Adipose tissue (tissue), 3 donors: ENCODE measurements around the gene MSMP. TPM values are rescaled to one million over a fixed set of nuclear protein-coding genes. Genes with fewer than 3 reads are reported as not detected.

ENCODE experiments used
- H3K27ac ChIP-seq: one replicate; pipeline ENCODE4 v1.5.1; 2013; ENCODE audit warnings: low read depth, low read length
- WGBS, 3 donors: extraction: QIAGEN DNeasy Blood & Tissue Kit; methylation state at CpG; one replicate each; pipeline ENCODE4 v1.1.7; 2013; 5-methylcytosine and 5-hydroxymethylcytosine counted together
- polyA plus RNA-seq, 3 donors: library from polyadenylated mRNA; stranded (reverse); fragments of 200-250 nt; gene quantifications; one replicate each; pipeline ENCODE4 v1.2.3, GENCODE V29; 2013
- donor health status: healthy with polysubstance abuse.
- donor health status: Bipolar disorder and iron deficiency.
- donor health status: healthy.

The MSMP gene, protein sequence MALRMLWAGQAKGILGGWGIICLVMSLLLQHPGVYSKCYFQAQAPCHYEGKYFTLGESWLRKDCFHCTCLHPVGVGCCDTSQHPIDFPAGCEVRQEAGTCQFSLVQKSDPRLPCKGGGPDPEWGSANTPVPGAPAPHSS
- polyA plus RNA-seq, result under 1 TPM in 2 of 3 donors, not detected in 1; 0.30 to 1.00 TPM

DNA sequence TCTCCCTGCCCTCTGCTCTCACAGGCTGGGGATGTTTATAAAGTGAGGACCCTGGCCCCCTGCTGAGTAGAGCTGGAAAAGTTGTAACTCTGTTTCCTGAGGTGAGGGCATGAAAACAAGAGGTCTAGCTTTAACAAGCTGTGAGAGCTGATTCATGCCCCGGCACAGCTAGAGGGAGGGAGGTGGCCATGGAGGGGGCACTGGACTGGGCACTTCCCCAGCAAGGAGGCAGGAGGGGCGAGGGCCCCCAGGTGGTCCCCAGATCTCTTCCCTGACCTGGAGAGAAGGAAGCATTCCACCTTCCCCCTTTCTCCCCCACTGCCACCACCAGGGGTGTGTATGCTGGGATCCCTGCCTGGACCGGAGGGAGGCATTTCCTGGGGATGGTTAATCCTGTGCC, at the start of gene MSMP:
TSS of gene MSMP (minus strand) at position 13 of the 400 bp plus-strand sequence. CDS start 147 bp downstream, outside the sequence.
- H3K27ac ChIP-seq, result no peak within 1 kb of the TSS
- 45 to 67% (median 47%) methylated on average over 2 to 3 of the region's 3 CpGs for WGBS, 3 donors

DNA sequence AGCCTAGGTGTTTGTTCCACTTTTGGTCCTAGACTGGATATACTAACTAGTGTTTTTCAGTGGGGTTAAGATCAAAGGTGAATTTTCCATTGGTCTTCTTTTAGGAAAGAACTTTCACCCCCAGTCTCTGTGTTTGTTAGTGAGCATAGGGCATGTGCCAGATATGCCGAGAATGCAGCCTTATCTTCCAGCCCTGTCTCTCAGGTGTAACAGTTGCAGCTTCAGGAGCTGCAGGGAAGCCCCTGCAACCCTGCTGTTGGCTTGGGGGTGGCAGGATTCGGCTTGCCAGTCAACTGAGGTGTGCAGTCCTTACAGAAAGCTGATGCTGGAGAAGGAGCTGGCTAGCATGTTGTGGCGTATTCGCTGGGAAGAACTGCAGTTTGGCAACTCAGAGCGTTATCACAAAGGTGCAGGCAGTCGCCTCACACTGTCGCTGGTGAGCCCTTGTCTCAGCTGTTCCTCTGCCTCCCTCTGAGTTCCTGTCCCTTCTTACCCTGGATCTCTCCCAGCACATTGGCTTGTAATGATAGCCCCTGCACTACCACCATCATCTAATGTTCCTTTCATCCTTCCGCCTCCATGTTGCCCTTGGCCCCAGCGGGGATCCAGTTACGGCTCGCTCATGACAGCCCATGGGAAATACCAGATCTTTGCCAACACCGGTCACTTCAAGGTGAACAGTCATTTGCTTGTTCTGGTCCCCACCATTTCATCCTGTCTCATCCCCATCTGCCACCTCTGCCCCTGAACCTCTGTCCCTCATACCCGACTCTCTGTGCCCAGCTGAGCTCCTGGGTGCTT, 47.5 kb upstream of the MSMP start:
- no peak overlapping the region for H3K27ac ChIP-seq
- 86 to 91% (median 90%) methylated on average over 13 of the region's 13 CpGs for WGBS, 3 donors

DNA sequence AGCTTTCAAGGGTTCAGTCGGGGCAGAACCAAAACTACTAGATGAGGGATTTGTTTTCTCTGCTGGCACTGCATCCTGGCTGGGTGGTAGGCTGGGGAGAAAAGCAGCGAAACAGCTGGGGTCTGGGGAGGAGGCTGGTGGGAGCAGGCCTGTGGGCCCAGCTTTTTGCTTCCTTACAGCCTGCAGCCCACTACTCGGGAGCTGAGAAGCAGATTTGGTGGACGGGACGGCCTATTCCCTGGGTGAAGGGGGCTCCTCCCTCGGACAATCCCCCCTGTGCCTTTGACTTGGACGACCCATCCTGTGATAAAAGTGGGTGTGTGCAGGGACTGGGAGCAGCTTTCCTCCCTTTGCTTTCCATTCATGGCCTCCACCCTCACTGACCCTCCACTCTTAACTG, 46.5 kb upstream of the MSMP start:
- WGBS, 3 donors, result 74 to 81% (median 79%) methylated on average over 5 to 7 of the region's 7 CpGs
- no peak overlapping the region for H3K27ac ChIP-seq

DNA sequence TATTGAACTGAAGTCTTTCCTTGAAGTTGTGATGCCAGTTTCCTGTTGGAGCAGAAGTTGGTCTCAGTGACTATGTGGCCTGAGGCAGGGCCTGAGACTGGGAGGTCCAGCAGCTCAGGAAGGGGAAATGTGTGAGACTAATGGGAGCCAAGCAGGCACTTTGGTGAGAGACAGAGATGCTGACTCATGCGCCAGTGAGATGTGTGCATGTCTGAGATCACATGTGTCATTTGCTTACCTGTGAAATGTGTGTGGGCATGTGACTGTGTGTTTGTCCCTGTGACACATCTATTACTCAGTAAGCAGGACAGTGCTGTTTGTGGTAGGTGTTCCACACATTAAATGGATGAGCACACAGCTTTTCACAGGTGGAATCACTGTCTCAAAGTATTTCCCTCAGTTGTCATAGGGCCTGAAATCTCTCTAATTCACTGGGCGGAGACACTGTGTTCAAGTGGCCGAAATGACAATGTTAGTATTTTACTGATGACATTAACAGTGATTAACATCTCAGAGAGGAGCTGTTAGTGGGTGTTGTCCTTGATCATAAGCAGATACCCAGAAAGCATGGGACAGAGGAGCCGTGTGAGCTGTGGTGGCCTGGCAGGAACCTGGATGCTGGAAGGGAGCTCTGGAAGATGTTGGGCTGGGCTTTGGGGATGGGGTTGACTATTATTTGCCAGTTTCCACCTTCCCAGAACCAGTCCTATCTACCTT, 44.7 kb upstream of the MSMP start:
- no peak overlapping the region for H3K27ac ChIP-seq
- WGBS, 3 donors, result 88 to 90% (median 88%) methylated on average over 4 of the region's 4 CpGs

DNA sequence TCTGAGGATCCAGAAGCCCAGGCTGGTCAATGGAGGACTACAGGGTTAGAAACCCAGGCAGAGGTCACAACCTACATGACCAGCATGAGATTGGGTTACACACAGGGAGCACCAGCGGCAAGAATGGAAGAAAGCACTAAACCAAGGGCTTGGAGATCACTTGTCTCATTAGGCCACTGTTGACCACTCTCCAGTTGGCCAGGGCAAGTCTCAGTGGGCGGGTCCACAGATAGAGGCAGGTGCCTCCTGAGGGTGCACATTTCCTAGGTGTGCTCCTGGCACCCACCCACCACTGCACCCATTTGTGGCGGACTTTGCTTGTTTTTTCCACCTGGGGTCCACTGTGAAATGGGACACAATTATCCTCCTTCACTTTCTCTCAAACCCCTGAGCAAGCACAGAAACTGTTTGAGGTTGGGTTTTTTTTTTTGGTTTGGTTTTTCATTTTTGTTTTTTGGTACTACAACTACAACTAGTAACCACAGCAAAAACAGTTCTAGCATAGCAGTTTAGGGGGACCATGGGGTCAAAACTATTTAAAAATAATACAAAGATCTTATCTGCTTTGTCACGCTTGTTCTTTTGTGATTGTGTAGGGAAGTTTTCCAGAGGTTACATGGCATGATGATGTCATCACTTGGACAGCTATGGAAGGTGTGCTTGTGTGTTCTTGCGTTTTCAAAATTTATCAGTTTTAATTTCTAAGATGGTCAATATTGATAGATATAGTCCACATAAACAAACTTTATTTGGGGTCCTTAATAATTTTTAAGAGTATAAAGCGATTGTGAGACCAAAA, 43.4 kb upstream of the MSMP start:
- WGBS, 3 donors, result 82 to 89% (median 89%) methylated on average over 6 of the region's 6 CpGs
- H3K27ac ChIP-seq, result no peak overlapping the region

DNA sequence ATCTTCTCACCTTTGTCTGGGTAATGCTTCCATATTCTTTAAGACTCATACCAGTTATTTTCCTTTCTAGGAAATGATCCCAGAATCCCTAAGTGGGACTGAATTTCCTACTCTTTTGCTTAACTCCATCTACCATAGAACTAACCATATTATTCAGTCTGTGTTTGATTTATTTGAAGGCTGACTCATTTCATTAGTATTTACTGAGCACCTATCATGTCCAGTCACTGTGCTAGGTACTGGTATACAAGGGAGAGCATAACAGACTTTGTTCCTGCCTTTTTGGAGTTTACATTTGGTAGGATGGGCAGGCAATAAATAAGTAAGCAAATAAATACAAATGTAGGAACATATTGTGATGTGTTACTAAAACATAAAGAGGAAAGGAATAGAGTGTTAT, 41.6 kb upstream of the MSMP start:
- no peak overlapping the region for H3K27ac ChIP-seq

DNA sequence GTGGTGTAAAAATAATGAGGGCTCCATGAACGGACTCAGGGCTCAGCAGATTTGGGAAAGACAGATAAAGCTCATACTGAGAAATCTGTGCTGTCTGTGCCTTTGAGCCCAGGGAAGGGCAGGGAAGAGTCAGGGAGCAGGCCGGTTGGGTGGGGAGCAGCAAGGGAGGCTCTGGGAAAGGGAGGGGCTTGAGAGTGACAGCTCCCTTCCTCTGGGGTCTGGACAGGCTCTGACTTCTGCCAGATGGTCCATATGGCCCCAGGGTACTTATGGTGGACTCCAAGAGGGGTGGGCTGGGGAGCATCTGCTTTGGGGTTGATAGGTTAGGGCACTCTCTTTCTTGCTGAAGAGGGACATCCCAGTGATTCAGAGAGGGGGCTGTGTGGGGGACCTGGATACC, 39.4 kb upstream of the MSMP start:
- H3K27ac ChIP-seq, result no peak overlapping the region
- 50 to 77% (median 74%) methylated on average over 2 of the region's 2 CpGs for WGBS, 3 donors

DNA sequence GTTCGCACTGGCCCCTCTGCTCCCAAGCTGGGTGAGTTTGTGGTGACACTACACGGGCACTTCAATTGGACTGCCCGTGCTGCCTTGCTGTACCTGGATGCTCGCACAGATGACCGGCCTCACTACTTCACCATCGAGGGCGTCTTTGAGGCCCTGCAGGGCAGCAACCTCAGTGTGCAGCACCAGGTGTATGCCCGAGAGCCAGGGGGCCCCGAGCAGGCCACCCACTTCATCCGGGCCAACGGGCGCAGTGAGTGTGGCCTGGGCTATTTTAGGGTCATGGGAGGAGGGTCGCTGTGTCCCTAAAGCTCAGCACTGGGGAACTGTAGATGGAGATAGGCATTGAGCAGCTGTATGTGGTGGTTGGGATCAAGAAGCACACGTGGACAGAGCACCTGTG, 38.8 kb upstream of the MSMP start:
- H3K27ac ChIP-seq, result no peak overlapping the region
- WGBS, 3 donors, result 88 to 93% (median 93%) methylated on average over 14 of the region's 14 CpGs

DNA sequence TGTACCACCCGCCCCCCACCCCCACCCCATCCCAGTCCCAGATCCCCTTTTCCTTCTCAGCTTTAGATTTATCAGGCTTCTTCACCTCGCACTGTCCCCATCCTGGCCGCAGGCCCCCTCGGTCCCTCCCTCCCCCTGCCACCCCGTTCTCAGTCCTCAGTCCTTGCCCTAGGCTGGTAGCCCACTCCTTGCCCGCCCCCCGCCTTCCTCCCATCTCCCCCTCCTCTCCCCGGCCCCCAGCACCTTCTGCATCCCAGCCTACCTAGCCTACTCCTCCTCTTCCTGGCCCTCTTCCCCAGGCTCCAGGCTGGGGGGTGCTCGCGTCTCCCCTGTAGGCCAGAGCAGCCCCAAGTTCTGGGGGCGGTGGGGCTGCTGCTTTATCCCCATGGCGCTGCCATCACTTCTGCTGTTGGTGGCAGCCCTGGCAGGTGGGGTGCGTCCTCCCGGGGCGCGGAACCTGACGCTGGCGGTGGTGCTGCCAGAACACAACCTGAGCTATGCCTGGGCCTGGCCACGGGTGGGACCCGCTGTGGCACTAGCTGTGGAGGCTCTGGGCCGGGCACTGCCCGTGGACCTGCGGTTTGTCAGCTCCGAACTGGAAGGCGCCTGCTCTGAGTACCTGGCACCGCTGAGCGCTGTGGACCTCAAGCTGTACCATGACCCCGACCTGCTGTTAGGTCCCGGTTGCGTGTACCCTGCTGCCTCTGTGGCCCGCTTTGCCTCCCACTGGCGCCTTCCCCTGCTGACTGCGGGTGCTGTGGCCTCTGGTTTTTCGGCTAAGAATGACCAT, 38.1 kb upstream of the MSMP start:
- H3K27ac ChIP-seq, result no peak overlapping the region

DNA sequence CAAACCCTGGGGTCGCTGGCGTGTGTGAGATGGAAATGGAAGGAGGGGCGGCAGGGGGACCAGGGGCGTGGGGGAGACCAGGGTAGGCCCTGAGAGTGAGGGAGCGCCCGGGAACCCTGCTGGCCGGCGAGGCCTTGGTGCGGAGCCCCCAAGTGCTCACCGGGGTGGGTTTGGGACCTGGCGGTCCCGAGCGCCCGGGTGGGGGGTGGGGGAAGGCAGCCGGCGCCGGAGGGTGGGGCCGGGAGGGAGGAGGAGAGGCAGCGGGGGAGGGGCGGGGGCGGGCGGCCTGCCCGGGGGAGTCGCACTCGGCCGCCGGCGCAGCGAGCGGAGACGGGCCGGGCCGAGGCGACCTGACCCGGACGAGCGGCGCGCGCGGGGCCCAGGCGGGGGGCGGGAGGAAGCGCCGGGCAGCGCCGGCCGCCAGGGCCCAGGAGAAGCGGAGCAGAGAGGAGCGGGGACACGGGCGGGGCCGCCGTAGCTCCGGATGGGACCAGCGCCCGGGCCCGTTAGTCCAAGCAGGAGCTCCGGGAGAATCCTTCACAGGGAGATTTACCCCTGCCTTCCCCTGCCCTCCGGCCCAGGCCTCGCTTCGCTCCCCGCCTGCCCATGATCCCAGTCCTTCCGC, 37.3 kb upstream of the MSMP start, which contains the start of gene NPR2:
TSS of gene NPR2 (plus strand) at position 295 of the 625 bp plus-strand sequence. CDS start 818 bp downstream, outside the sequence.
- 7 to 26% (median 17%) methylated on average over 17 to 63 of the region's 64 CpGs for whole genome bisulfite sequencing, 3 donors
- no peak within 1 kb of the TSS for H3K27ac ChIP-seq

More for the DNA sequence above, 38.1 kb upstream of the MSMP start:
- 80 to 88% (median 82%) methylated on average over 32 to 34 of the region's 34 CpGs for WGBS, 3 donors

DNA sequence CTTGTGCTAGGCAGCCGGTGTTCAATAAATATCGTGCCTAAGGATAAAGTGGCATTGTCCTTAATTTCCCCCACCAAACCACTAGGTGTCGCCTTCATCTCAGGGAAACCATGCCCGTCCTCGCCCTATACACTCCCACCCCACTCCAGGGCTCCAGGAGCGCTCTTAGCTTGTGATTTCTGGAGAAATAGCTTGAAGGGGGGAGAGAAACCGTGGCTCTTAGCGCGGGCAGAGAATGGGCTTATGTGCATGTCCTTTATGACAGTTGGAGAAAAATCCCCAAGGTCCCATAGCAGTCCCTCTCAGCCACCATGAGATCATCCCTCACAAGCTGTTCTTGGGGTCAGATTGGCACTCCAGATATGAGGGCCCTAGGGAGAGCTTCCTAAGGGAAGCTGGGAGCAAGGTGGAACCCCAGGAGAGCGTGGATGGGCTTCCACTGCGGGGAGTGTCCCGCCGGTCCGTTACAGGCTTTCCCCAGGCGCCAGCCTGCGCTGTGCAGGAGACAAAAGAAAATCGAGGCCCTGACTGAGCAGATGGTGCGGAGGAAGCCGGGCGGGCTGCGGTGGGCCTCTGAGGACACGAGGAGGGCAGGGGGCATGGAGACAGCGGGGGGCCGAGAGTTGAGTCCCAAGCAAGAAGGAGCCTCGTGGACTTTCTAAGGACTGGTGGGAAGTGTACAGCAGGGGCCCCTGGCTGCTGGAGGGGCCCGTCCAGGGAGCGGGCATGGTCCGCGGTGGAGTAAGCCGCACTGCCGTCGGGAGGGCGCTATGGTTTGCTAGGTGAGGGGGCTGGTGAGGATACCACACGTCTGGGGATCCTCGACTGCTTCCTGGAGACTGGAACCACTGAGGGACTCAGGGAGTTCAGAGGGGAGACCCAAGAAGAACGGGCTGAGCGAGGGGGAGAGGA, 36.6 kb upstream of the MSMP start:
- 38 to 49% (median 38%) methylated on average over 37 of the region's 37 CpGs for whole genome bisulfite sequencing, 3 donors
- H3K27ac ChIP-seq, result no peak overlapping the region

DNA sequence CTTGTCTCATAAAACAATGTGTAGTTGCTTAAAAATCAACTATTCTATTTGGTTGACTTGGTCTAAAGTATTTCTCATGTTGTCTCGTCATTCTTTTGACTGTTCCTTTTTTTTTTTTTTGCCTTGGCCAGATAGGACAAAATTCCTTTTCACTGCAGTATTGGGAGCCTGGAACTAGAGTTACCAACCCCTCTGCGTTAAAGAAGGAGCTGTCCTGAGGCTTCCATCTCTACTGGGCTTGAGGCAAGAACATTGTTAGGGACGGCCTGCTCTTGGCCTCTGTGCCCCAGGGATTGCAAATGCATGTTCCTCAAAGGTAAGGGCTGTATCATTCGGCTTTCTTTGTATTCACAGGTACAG, 35.9 kb upstream of the MSMP start:
- no peak overlapping the region for H3K27ac ChIP-seq
- WGBS, 3 donors, result 31 to 38% (median 37%) methylated on average over 4 of the region's 4 CpGs

DNA sequence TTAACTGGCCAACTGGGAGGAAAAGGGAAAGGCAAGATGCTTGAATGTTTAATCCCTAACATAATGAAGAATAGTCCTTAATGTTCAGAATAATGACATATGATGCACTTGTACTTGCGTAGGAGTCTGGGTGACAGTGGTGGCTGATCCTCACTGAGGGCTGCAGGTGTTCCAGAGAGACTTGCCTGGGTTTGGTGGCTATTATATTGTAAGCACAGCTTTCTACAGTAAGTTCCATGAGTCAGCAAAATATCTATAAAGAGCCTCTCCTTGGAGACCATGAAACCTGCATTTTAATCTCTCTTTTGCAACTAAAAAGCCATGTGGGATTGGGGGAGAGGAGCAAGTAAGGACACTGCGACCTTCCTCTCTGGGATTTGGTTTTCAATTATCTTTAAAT, 35.5 kb upstream of the MSMP start:
- 92 to 100% (median 95%) methylated on average over 2 of the region's 2 CpGs for WGBS, 3 donors

DNA sequence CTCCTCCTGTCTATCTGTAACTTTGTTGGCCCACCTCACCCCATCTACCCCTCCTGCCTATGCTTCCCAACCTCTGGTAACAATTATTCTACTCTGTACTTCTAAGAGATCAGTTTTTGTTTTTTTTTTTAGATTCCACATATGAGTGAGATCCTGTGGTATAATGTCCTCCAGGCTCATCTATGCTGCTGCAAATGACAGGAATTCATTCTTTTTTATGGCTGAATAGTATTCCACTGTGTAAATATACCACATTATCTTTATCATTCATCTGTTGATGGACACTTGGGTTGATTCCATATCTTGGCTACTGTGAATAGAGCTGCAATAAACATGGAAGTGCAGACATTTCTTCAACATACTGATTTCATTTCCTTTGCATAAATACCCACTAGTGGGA, 29.3 kb upstream of the MSMP start:
- no peak overlapping the region for H3K27ac ChIP-seq

More for the DNA sequence above, 35.5 kb upstream of the MSMP start:
- H3K27ac ChIP-seq, result no peak overlapping the region

DNA sequence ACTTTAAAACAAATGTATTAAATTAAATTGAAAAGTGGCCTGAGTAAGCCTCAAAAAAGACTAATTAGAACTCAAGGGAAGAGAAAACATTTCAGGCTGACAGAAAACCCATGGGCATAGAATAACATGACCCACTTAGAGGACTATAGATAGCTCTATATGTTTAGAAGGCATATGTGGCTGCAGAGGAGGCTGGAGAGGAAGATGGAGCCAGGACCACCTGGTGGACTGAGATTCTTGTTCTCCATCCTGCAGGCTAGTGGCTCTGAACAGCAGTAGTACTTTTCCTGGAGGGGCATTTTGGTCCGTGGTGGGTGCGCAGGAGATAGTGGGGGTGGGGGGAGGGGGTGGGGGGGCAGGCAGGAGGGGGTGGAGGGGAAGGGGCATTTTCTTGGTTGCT, 27.0 kb upstream of the MSMP start:
- WGBS, 3 donors, result 57 to 85% (median 80%) methylated on average over 2 of the region's 2 CpGs

DNA sequence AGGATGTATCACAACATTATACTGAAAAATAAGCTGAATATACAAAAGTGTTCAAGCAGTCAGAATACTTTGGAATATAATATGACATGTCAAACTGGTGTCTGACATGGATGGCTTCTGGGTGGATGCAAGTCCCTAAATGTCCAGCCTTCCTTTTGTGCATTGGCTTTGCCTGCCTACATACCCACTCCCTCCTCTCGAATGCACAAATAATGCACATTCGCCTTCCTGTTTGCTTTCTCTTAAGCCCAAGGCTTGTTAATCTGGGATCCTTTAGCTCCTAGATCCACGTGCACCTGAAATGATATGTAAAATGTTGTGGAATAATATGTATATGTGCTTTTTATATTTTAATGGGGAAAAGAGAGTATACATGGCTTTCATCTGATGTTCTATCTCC, 24.4 kb upstream of the MSMP start:
- WGBS, 3 donors, result 89 to 95% (median 90%) methylated on average over 3 of the region's 3 CpGs
- no peak overlapping the region for H3K27ac ChIP-seq

More for the DNA sequence above, 27.0 kb upstream of the MSMP start:
- no peak overlapping the region for H3K27ac ChIP-seq

DNA sequence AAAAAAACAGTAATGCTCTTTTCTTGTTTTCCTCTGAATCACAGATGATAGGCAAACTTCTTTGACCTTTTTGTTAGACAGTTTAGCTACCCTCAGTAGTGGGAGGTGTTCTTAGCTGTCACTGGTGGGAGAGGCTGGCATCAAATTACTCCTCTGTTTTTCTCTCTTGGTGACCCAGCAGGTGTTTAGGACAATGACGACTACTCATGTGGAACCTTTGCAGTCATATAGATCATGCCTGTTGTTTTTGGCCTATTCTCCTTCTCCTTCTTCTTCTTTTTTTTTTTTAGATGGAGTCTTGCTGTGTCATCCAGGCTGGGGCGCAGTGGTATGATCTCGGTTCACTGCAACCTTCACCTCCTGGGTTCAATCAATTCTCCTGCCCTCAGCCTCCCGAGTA, 21.9 kb upstream of the MSMP start:
- 74 to 83% (median 76%) methylated on average over 4 of the region's 4 CpGs for WGBS, 3 donors
- no peak overlapping the region for H3K27ac ChIP-seq
